NCI-H2196 treated with DMSO at 0.1 percent for 48 hours (cell line): ENCODE data around the gene LTV1.

Experiments
- DNase-seq: peaks from one replicate; lab custom pipeline; 2025; ENCODE audit not compliant: unreplicated experiment; lab: John Stamatoyannopoulos, UW

Gene LTV1

GRCh38 chr6:143882401-143882930, 39.3 kb downstream of the LTV1 start:
- no peak for DNase-seq

- no peak for DNase-seq
Observed at GRCh38 chr6:143884216-143884900, 41.2 kb downstream of the LTV1 start.

GRCh38 chr6:143885116-143885515, 42.0 kb downstream of the LTV1 start:
- DNase-seq, result no peak

- DNase-seq, result no peak
Observed at GRCh38 chr6:143894655-143895054, 51.5 kb downstream of the LTV1 start.

GRCh38 chr6:143896126-143896860, 53.2 kb downstream of the LTV1 start:
- DNase-seq, result no peak

- no peak for DNase-seq
Observed at GRCh38 chr6:143900358-143900757, 57.2 kb downstream of the LTV1 start.

GRCh38 chr6:143901885-143902750, 59.0 kb downstream of the LTV1 start:
- DNase-seq, result no peak

- DNase-seq, result no peak
Observed at GRCh38 chr6:143902827-143903226, 59.7 kb downstream of the LTV1 start.

GRCh38 chr6:143911028-143911427, 67.9 kb downstream of the LTV1 start:
- no peak for DNase-seq

- DNase-seq, result no peak
Observed at GRCh38 chr6:143912671-143913070, 69.5 kb downstream of the LTV1 start.
